SK-N-SH treated with all-trans-retinoic acid at 6 μM for 48 hours (cell line): ENCODE results near the gene FGGY.

Experiments used
- CSDC2 ChIP-seq: fragments of 250-450 bp; sonication (Bioruptor Pico); IDR thresholded peaks from 2 replicates; pipeline ENCODE4 v1.5.0; 2020; ENCODE audit warnings: mild to moderate bottlenecking, moderate library complexity
- TF ChIP-seq, protein P1 (sequence below): fragments of 250-450 bp; sonication (Bioruptor Pico); IDR thresholded peaks from 2 replicates; pipeline ENCODE4 v1.8.0; 2020; ENCODE audit warnings: mild to moderate bottlenecking, moderate library complexity, borderline replicate concordance

- TF ChIP-seq, protein P1, sequence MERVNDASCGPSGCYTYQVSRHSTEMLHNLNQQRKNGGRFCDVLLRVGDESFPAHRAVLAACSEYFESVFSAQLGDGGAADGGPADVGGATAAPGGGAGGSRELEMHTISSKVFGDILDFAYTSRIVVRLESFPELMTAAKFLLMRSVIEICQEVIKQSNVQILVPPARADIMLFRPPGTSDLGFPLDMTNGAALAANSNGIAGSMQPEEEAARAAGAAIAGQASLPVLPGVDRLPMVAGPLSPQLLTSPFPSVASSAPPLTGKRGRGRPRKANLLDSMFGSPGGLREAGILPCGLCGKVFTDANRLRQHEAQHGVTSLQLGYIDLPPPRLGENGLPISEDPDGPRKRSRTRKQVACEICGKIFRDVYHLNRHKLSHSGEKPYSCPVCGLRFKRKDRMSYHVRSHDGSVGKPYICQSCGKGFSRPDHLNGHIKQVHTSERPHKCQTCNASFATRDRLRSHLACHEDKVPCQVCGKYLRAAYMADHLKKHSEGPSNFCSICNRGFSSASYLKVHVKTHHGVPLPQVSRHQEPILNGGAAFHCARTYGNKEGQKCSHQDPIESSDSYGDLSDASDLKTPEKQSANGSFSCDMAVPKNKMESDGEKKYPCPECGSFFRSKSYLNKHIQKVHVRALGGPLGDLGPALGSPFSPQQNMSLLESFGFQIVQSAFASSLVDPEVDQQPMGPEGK (CRISPR knock-in tag), result no peak
- TF ChIP-seq CSDC2 (CRISPR knock-in tag), result no peak
These were observed 13.8 kb downstream of the FGGY start for GRCh38 chr1:59310549-59311250.
